ENCODE results near the gene GDNF. TPM values are rescaled to one million over a fixed set of nuclear protein-coding genes. Genes with fewer than 3 reads are reported as not detected.

The GDNF gene
- total RNA-seq, 2 donors from 2014 or later: not detected

DNA sequence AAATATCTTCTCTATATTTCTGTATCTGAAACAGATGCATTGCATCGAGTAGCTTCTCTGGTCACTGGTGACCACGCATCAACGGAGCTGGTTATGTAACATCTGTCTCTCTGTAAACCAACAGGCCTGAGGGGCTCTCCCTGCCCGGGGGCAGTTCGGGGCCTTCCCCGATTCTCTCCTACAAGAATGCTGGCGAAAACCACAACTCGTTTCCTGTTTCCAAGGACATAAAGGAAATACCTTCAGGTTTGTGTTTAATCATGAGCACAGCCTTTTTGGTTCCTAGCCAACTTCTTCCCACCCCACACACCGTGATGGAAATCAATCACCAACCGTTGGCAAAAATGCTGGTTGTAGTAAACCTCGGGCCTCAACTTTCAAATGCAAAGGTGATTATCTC, 25.1 kb downstream of the GDNF start:
- no peak overlapping the region for H3K27ac ChIP-seq

DNA sequence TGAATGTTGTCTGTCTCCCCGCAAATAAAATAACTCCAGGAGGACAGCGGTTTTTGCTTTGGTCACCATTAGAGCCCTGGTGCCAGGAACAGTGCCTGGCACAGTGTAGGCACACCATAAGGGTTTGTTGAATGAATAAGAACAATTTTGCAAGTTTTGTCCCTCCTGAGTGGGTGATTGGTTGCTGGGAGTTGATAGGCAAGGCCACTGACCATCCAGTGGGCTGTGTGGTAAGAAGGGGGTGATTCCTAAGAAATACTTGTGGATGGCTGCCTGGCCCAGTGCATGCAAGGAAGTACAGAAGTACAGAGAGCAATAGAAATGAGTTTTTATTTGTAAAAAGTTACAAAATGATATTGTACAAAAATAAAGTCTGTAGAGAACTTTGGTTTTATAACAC, 27.5 kb downstream of the GDNF start:
- Histone ChIP-seq H3K9me3 (no peaks in the 10 kb centered on the region), H3K4me1 (no peaks in the 10 kb centered on the region), H3K36me3 (replicated peaks in 1 of 2; ENCODE audit: insufficient read depth in 1 of 2, low read depth in 2 of 2) (no peaks in the 10 kb centered on the region), H3K4me3 (no peak overlapping the region), H3K27me3 (no peaks in the 10 kb centered on the region), H3K27ac (no peak overlapping the region)
- DNase-seq (no peak), ATAC-seq (no peak)
- 92 to 100% methylated on average over 2 of the region's 2 CpGs for whole genome bisulfite sequencing, 2 donors
- intact Hi-C loops (cut with DNase I): no loop called here
- TF ChIP-seq CTCF (IDR thresholded peaks at IDR 0.05) (no peak), POLR2A (IDR thresholded peaks at IDR 0.05) (no peak)

More for the DNA sequence above, 25.1 kb downstream of the GDNF start:
- no peak overlapping the region for H3K4me3 ChIP-seq
- H3K4me1 ChIP-seq: no peaks in the 10 kb centered on the region
- no peaks in the 10 kb centered on the region for H3K36me3 ChIP-seq (replicated peaks in 1 of 2; ENCODE audit: insufficient read depth in 1 of 2, low read depth in 2 of 2)
- ATAC-seq (no peak), DNase-seq (no peak)
- intact Hi-C loops (cut with DNase I): no loop called here
- WGBS, 2 donors: 51 to 54% methylated on average over 11 of the region's 11 CpGs
- TF ChIP-seq POLR2A (IDR thresholded peaks at IDR 0.05): no peak
- TF ChIP-seq CTCF (IDR thresholded peaks at IDR 0.05): no peak
- H3K9me3 ChIP-seq: no peaks in the 10 kb centered on the region
- H3K27me3 ChIP-seq: no peaks in the 10 kb centered on the region

DNA sequence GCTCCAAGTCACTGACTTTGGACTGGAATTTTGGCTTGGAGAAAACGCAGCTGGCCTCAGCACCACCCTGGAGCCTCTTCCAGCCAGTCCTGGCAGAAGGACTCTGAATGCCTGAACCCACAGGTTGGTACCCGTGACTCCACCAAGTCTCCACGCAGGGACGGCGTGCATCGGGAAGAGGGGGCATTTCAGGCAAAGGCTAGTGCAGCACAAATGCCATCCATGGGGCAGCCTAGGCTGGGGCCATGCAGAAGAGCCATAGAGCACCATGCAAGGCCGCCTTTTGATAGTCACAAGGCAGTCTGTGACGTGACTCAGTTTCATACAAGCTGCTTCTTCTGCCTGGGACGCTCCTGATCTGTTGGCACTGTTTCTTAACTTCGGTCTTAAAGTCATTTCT, 28.0 kb downstream of the GDNF start:
- Histone ChIP-seq H3K9me3 (no peaks in the 10 kb centered on the region), H3K36me3 (replicated peaks in 1 of 2; ENCODE audit: insufficient read depth in 1 of 2, low read depth in 2 of 2) (no peaks in the 10 kb centered on the region), H3K27me3 (no peaks in the 10 kb centered on the region), H3K4me1 (no peaks in the 10 kb centered on the region), H3K4me3 (no peak overlapping the region), H3K27ac (no peak overlapping the region)
- TF ChIP-seq CTCF (IDR thresholded peaks at IDR 0.05): no peak
- TF ChIP-seq POLR2A (IDR thresholded peaks at IDR 0.05): no peak
- DNase-seq (no peak), ATAC-seq (no peak)
- 68 to 88% methylated on average over 9 to 10 of the region's 10 CpGs for WGBS, 2 donors
- intact Hi-C loops (cut with DNase I): no loop called here

DNA sequence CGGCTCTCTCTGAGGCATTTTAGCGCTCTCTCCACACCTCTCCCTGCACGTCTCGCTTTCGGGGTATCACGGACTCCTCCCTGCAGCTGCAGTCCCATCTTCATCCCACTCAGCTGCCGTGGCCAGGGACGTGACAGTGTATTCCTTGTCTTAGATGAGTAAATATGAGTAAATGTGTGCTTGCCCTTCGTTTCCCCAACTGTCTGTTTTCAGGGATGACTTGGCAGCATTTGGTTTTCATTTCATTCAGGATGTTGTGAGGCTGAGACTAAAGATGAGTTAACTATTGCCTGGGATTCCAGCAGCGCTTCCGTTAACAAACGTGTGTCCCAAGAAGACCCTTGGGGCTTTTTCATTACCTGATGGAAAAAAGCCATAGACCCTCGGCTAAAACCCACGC, 29.5 kb downstream of the GDNF start:
- H3K4me3 ChIP-seq: no peak overlapping the region
- intact Hi-C loops (cut with DNase I): no loop called here

More for the DNA sequence above, 29.5 kb downstream of the GDNF start:
- ATAC-seq (no peak), DNase-seq (no peak)
- TF ChIP-seq CTCF (IDR thresholded peaks at IDR 0.05) (no peak), POLR2A (IDR thresholded peaks at IDR 0.05) (no peak)
- Histone ChIP-seq H3K27ac (no peak overlapping the region), H3K9me3 (no peaks in the 10 kb centered on the region), H3K4me1 (no peaks in the 10 kb centered on the region), H3K27me3 (no peaks in the 10 kb centered on the region), H3K36me3 (replicated peaks in 1 of 2; ENCODE audit: insufficient read depth in 1 of 2, low read depth in 2 of 2) (no peaks in the 10 kb centered on the region)
- 48 to 49% methylated on average over 10 to 14 of the region's 14 CpGs for WGBS, 2 donors

Measured in body of pancreas (tissue), 4 donors.